NCI-H1930 (cell line): ENCODE results near the gene PGM2L1.

Experiments used
- DNase-seq, 2 experiments: peaks; one replicate each; lab custom pipeline; 2025; lab: John Stamatoyannopoulos, UW

The PGM2L1 gene

GRCh38 chr11:74297484-74297883 lies 100.7 kb downstream of the PGM2L1 start:
- DNase-seq, result no peak

- no peak for DNase-seq
These were observed 109.3 kb downstream of the PGM2L1 start for GRCh38 chr11:74288911-74289310.

GRCh38 chr11:74288161-74288560 lies 110.1 kb downstream of the PGM2L1 start:
- no peak for DNase-seq

GRCh38 chr11:74284466-74284865 lies 113.8 kb downstream of the PGM2L1 start:
- no peak for DNase-seq

- no peak for DNase-seq
These were observed 114.6 kb downstream of the PGM2L1 start for GRCh38 chr11:74283580-74284180.

- no peak for DNase-seq
These were observed 115.3 kb downstream of the PGM2L1 start for GRCh38 chr11:74282914-74283371.

- no peak for DNase-seq
These were observed 115.8 kb downstream of the PGM2L1 start for GRCh38 chr11:74282421-74282820.

GRCh38 chr11:74280494-74280893 lies 117.7 kb downstream of the PGM2L1 start:
- DNase-seq, result no peak
